HepG2 (cell line): ENCODE measurements around the gene CCDC30. TPM values are rescaled to one million over a fixed set of nuclear protein-coding genes. Genes with fewer than 3 reads are reported as not detected.
A peak's percentile ranks its signal among the peaks of the same experiment; 100 is the strongest.

Source experiments
- ATAC-seq: fragments of 200-7000 bp; cut with Tn5 transposase; 3 replicates; pipeline ENCODE4 v1.9.1; 2020; ENCODE audit warnings: mild to moderate bottlenecking, moderate library complexity
- BruUV-seq: library from RNA; stranded (reverse); fragments of 400-500 nt; replicated peaks from 2 replicates; lab custom pipeline; 2021; lab: Mats Ljungman, UMichigan
- CTCF ChIA-PET: fragments of 300-600 bp; formaldehyde crosslinking; extraction: SDS; loops from one replicate; lab custom pipeline; 2021; ENCODE audit warnings: low total read pairs, inconsistent platforms, low intra/inter-chr PET ratio; lab: Yijun Ruan, JAX
- POLR2A ChIA-PET: fragments of 350-600 bp; sonication (Branson Sonifier 250); formaldehyde crosslinking; loops from one replicate; lab custom pipeline; 2020; ENCODE audit warnings: antibody characterized with exemption, inconsistent platforms; lab: Yijun Ruan, JAX
- DNase-seq: peaks from one replicate; pipeline ENCODE4 v3.0.0-alpha.2; 2015; ENCODE audit warnings: low spot score
- FAIRE-seq: peaks from 3 replicates; lab custom pipeline; 2011; peaks lifted over from hg19 to GRCh38; lab: Jason Lieb, UNC
- H2AFZ ChIP-seq: one replicate; pipeline ENCODE4 v1.6.1; 2011; ENCODE audit warnings: low read length, inconsistent platforms
- H3K27ac ChIP-seq: fragments of 300-600 bp; 3 replicates; pipeline ENCODE4 v1.8.0; 2011; ENCODE audit warnings: mixed run types, mild to moderate bottlenecking, mixed read lengths, low read length, inconsistent platforms; ENCODE audit not compliant: insufficient read depth; ENCODE audit errors: extremely low read length
- H3K27me3 ChIP-seq, 2 experiments: fragments of 200-600 bp in 1 of 2; 2 replicates in 1 of 2; 3 replicates in 1 of 2; pipeline versions ENCODE4 v1.6.0 to v1.8.0; 2011; ENCODE audit warnings: low read length in 2 of 2, mild to moderate bottlenecking in 2 of 2, moderate library complexity in 2 of 2, inconsistent platforms in 1 of 2; ENCODE audit not compliant: insufficient read depth in 2 of 2, control insufficient read depth in 1 of 2
- H3K36me3 ChIP-seq, 2 experiments: fragments of 200-600 bp in 1 of 2; replicated peaks in 1 of 2; 2 replicates in 1 of 2; 3 replicates in 1 of 2; pipeline versions ENCODE4 v1.5.1 to v1.8.0; 2011; ENCODE audit warnings: low read length in 2 of 2, inconsistent platforms in 1 of 2; ENCODE audit not compliant: insufficient read depth in 2 of 2, control insufficient read depth in 1 of 2
- H3K4me1 ChIP-seq: 2 replicates; pipeline ENCODE4 v1.5.1; 2012; ENCODE audit warnings: low read length, inconsistent platforms; ENCODE audit not compliant: insufficient read depth
- H3K4me2 ChIP-seq: 2 replicates; pipeline ENCODE4 v1.6.0; 2011; ENCODE audit warnings: low read depth, low read length, inconsistent platforms
- H3K4me3 ChIP-seq, 3 experiments: fragments of 200-600 bp in 1 of 3; sonication (generic), shearing (Covaris generic) in 1 of 3; replicated peaks in 1 of 3; 2 replicates each; pipeline ENCODE4 v1.5.1; 2011 to 2016; ENCODE audit warnings: low read length in 3 of 3, inconsistent platforms in 2 of 3, low read depth in 2 of 3, mild to moderate bottlenecking in 2 of 3, control low read depth in 1 of 3, mixed read lengths in 1 of 3; ENCODE audit not compliant: insufficient read depth in 1 of 3
- H3K79me2 ChIP-seq: one replicate; pipeline ENCODE4 v1.6.1; 2011; ENCODE audit warnings: low read length, inconsistent platforms; ENCODE audit not compliant: insufficient read depth
- H3K9ac ChIP-seq: 2 replicates; pipeline ENCODE4 v1.6.0; 2011; ENCODE audit warnings: mild to moderate bottlenecking, low read depth, low read length, inconsistent platforms; ENCODE audit not compliant: insufficient read depth
- H3K9me3 ChIP-seq: 2 replicates; pipeline ENCODE4 v1.5.1; 2012; ENCODE audit warnings: mild to moderate bottlenecking, low read length
- H4K20me1 ChIP-seq: 2 replicates; pipeline ENCODE4 v1.6.0; 2011; ENCODE audit warnings: inconsistent platforms, mild to moderate bottlenecking, low read length, moderate library complexity; ENCODE audit not compliant: insufficient read depth
- BCL6 ChIP-seq: IDR thresholded peaks from 2 replicates; pipeline ENCODE4 v1.6.1; 2016; ENCODE audit warnings: missing genetic modification reagents, missing compliant biosample characterization
- FOXO1 ChIP-seq: sonication (generic); formaldehyde crosslinking; IDR thresholded peaks from 2 replicates; pipeline ENCODE4 v1.4.0; 2020; ENCODE audit warnings: missing genetic modification reagents
- HDAC2 ChIP-seq: sonication (generic); formaldehyde crosslinking; IDR thresholded peaks from 2 replicates; pipeline ENCODE4 v1.4.0; 2020; ENCODE audit warnings: missing genetic modification reagents
- HOXA9 ChIP-seq: sonication (generic); formaldehyde crosslinking; IDR thresholded peaks from 2 replicates; pipeline ENCODE4 v1.8.1; 2022; ENCODE audit warnings: missing genetic modification reagents, mild to moderate bottlenecking, moderate library complexity, borderline replicate concordance
- MAZ ChIP-seq, 2 experiments: sonication (generic) in 1 of 2; formaldehyde crosslinking in 1 of 2; IDR thresholded peaks; 2 replicates each; pipeline versions ENCODE4 v1.5.0 to v1.6.1; 2012 to 2020; ENCODE audit warnings: low read depth in 2 of 2, mild to moderate bottlenecking in 2 of 2, borderline replicate concordance in 1 of 2, improper control_type of control experiment in 1 of 2, low read length in 1 of 2, missing genetic modification reagents in 1 of 2, moderate library complexity in 1 of 2
- NFIC ChIP-seq: IDR thresholded peaks from 2 replicates; pipeline ENCODE4 v1.6.1; 2012; ENCODE audit warnings: mild to moderate bottlenecking, low read length, inconsistent platforms
- RARA ChIP-seq: IDR thresholded peaks from 2 replicates; pipeline ENCODE4 v1.6.1; 2016; ENCODE audit warnings: missing genetic modification reagents, missing compliant biosample characterization
- RXRB ChIP-seq: IDR thresholded peaks from 2 replicates; pipeline ENCODE4 v1.6.1; 2016; ENCODE audit warnings: borderline replicate concordance, missing genetic modification reagents, missing compliant biosample characterization
- SOX13 ChIP-seq, 3 experiments: fragments of 450-650 bp in 1 of 3; sonication (generic) in 1 of 3; formaldehyde crosslinking in 1 of 3; IDR thresholded peaks in 2 of 3; conservative IDR thresholded peaks in 1 of 3; 2 replicates each; pipeline versions ENCODE4 v1.5.0 to v1.6.1; 2016 to 2020; ENCODE audit warnings: antibody characterized with exemption in 1 of 3, mild to moderate bottlenecking in 1 of 3, missing compliant biosample characterization in 1 of 3, missing genetic modification reagents in 1 of 3, moderate library complexity in 1 of 3
- TARDBP ChIP-seq: sonication (generic); formaldehyde crosslinking; IDR thresholded peaks from 2 replicates; pipeline ENCODE4 v1.8.0; 2022; ENCODE audit warnings: mild to moderate bottlenecking, missing genetic modification reagents
- TCF7 ChIP-seq: sonication (generic); IDR thresholded peaks from 2 replicates; pipeline ENCODE4 v1.6.1; 2016; ENCODE audit warnings: antibody characterized with exemption, low read depth
- THAP11 ChIP-seq: IDR thresholded peaks from 2 replicates; pipeline ENCODE4 v1.6.1; 2016; ENCODE audit warnings: missing biosample characterization, missing genetic modification reagents
- ZNF282 ChIP-seq: fragments of 450-650 bp; IDR thresholded peaks from 2 replicates; pipeline ENCODE4 v1.6.1; 2018; ENCODE audit not compliant: partially characterized antibody
- ZNF3 ChIP-seq: IDR thresholded peaks from 2 replicates; pipeline ENCODE4 v1.7.0; 2017; ENCODE audit warnings: inconsistent platforms
- ZNF362 ChIP-seq: sonication (generic); formaldehyde crosslinking; IDR thresholded peaks from 2 replicates; pipeline ENCODE4 v1.4.0; 2020; ENCODE audit warnings: missing genetic modification reagents, mild to moderate bottlenecking, borderline replicate concordance
- ZNF543 ChIP-seq: sonication (generic); formaldehyde crosslinking; IDR thresholded peaks from 2 replicates; pipeline ENCODE4 v1.4.0; 2020; ENCODE audit warnings: mild to moderate bottlenecking, missing genetic modification reagents
- ZNF549 ChIP-seq: sonication (generic); formaldehyde crosslinking; IDR thresholded peaks from 2 replicates; pipeline ENCODE4 v1.5.0; 2020; ENCODE audit warnings: missing genetic modification reagents
- WGBS: methylation state at CpG from one replicate; pipeline ENCODE4 v1.1.6; 2017; ENCODE audit warnings: low lambda C conversion rate; 5-methylcytosine and 5-hydroxymethylcytosine counted together
- in situ Hi-C: cut with HindIII; loops from 2 replicates; pipeline ENCODE4 v1.10.0; 2017; ENCODE audit warnings: low pct_unique_long_range_greater_than_20kb; ENCODE audit not compliant: extremely low pct_ligation_motif_present
- intact Hi-C: fragments of 100-400 bp; cut with micrococcal nuclease; formaldehyde crosslinking; loops from one replicate; pipeline ENCODE4 v1.10.0; 2022; ENCODE audit not compliant: unreplicated experiment
- polyA plus RNA-seq, 8 experiments: library from polyadenylated mRNA; depleted of rRNA in 3 of 8; stranded (reverse) in 7 of 8; unstranded in 1 of 8; fragments of >200 nt; fragmentation: Illumina TruSeq in 4 of 8; extraction: Trizol in 4 of 8; gene quantifications; 2 replicates each; pipeline versions ENCODE4 v1.2.1 to v1.2.3, GENCODE V29; 2011 to 2016; ENCODE audit warnings: low read depth in 4 of 8, missing spikeins in 1 of 8, mixed read lengths in 1 of 8; ENCODE audit not compliant: insufficient read depth in 1 of 8
- total RNA-seq, 5 experiments: library from RNA; depleted of rRNA; stranded (reverse); fragments of >200 nt; fragmentation: Illumina TruSeq; extraction: Trizol; gene quantifications; 2 replicates each; pipeline ENCODE4 v1.2.3, GENCODE V29; 2016; ENCODE audit warnings: low read depth in 1 of 5
- TF ChIP-seq, protein P1 (sequence below): sonication (generic); formaldehyde crosslinking; IDR thresholded peaks from 2 replicates; pipeline ENCODE4 v1.4.0; 2020; ENCODE audit warnings: mild to moderate bottlenecking, missing genetic modification reagents

CCDC30 gene
- total and polyA plus RNA-seq, 2 of the 13 experiments (the other 11 are each of a cell fraction or from before 2014, with no cell fraction given) = 0.25 to 0.77 TPM

DNA sequence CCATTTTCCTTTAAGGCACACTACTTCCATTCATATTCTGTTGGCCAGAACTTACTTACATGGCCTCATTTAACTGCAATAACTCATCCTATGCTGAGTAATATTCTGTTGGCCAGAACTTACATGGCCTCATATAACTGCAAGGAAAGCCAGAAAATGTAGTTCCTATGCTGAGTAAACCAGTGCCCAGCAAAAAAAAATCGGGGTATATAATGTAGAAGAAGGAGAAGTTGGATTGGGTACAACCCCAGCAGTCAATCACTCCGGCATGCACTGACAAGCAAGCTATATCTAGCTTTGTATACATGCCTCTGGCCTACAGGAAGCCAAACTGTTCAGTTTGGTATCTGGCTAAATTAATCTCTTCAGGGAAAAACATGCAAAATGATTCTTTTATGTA lies 155.8 kb downstream of the CCDC30 start:
- Histone ChIP-seq H3K9ac (no peak overlapping the region), H3K4me3 (no peak overlapping the region), H3K9me3 (no peaks in the 10 kb centered on the region), H3K27me3 (peaks cover 0 to 3% of the 10 kb centered on the region in 2 experiments; a peak in 1 of 5 replicates), H4K20me1 (no peaks in the 10 kb centered on the region), H3K79me2 (no peaks in the 10 kb centered on the region), H3K36me3 (no peaks in the 10 kb centered on the region), H2AFZ (no peak overlapping the region), H3K4me2 (no peak overlapping the region), H3K27ac (no peak overlapping the region), H3K4me1 (peaks cover 32% of the 10 kb centered on the region)
- POLR2A ChIA-PET = no interaction called here
- TF ChIP-seq ZNF549 (CRISPR knock-in tag) = no peak
- no peak for TF ChIP-seq THAP11 (CRISPR knock-in tag)
- FAIRE-seq = no peak
- 44% methylated on average over 2 of the region's 2 CpGs for WGBS
- intact Hi-C loops = no loop called here
- CTCF ChIA-PET = no interaction called here
- in situ Hi-C loops = no loop called here
- no peak for ATAC-seq
- no TSS peak for BruUV-seq
- DNase-seq = no peak

DNA sequence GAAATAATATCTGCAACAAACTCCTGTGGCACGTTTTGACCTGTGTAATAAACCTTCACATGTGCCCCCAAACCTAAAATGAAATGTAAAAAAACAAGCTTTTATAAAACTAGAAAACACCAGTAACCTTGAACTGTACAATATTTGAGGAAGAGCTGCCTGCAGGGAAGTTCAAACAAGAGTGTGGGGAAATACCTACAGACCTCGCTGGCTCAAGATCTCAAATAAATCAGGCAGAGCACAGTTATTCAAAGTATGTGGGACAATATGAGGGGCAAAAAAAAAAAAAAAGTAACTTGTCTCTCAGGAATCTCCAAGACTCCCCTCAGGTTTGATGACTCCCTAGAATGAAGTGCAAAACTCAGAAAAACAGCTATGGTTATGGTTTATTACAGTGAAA lies 157.2 kb downstream of the CCDC30 start:
- in situ Hi-C loops (no loop called here), intact Hi-C loops (no loop called here)
- H4K20me1 ChIP-seq = no peaks in the 10 kb centered on the region
- ChIA-PET POLR2A (interaction anchor here (0.6 to 2.0 kb wide), 6 partner anchors 10 to 147 kb away, joined by 3 to 8 read pairs (median 4); partner anchors contain the start of genes C1orf50, CLDN19, P3H1 and PPIH), CTCF (no interaction called here)
- ATAC-seq (peak; percentile 89), FAIRE-seq (peak; percentile 42), DNase-seq (peak; percentile 71)
- H3K9ac ChIP-seq = no peak overlapping the region
- 0% methylated on average over 2 of the region's 2 CpGs for WGBS
- no peak overlapping the region for H3K4me3 ChIP-seq
- no peaks in the 10 kb centered on the region for H3K36me3 ChIP-seq
- peaks cover 32% of the 10 kb centered on the region for H3K4me1 ChIP-seq
- H3K27ac ChIP-seq = peak overlapping the region; percentile 8
- H3K9me3 ChIP-seq = no peaks in the 10 kb centered on the region
- BruUV-seq = no TSS peak
- H3K27me3 ChIP-seq = 0 out of 5 replicates have a peak, but pooled peaks cover 0 to 3% of the 10 kb centered on the region in 2 experiments
- H3K4me2 ChIP-seq = peak overlapping the region; percentile 33
- H3K79me2 ChIP-seq = no peaks in the 10 kb centered on the region
- no peak overlapping the region for H2AFZ ChIP-seq
- no peak for TF ChIP-seq MAZ (IDR thresholded peaks at IDR 0.05; ENCODE audit: borderline replicate concordance, low read depth, low read length)
- no peak for TF ChIP-seq MAZ (CRISPR knock-in tag; IDR thresholded peaks at IDR 0.05; ENCODE audit: low read depth)
- 0 out of 2 replicates have a peak, but pooled peaks have one; percentile 44 for TF ChIP-seq NFIC
- TF ChIP-seq BCL6 (CRISPR knock-in tag) = peak; percentile 66
- TF ChIP-seq ZNF362 (CRISPR knock-in tag) = peak; percentile 70; the same call in 1 of the 2 replicates
- peak; percentile 38; the same call in 1 of the 2 replicates for TF ChIP-seq TARDBP
- peak; percentile 38 for TF ChIP-seq HDAC2 (CRISPR knock-in tag)
- no peak for TF ChIP-seq SOX13 (IDR thresholded peaks at IDR 0.05)
- TF ChIP-seq SOX13 (CRISPR knock-in tag; conservative IDR thresholded peaks at IDR 0.05 in 1 of 2, IDR thresholded peaks at IDR 0.05 in 1 of 2) = peak in 1 of 2 experiments; percentile 20; a peak in 2 of 4 replicates
- peak; percentile 16; the same call in 1 of the 2 replicates for TF ChIP-seq RXRB
- no peak for TF ChIP-seq HOXA9 (CRISPR knock-in tag)
- peak; percentile 42; the same call in 1 of the 2 replicates for TF ChIP-seq TCF7
- peak; percentile 70; the same call in 1 of the 2 replicates for TF ChIP-seq RARA (CRISPR knock-in tag)
- no peak for TF ChIP-seq ZNF3 (CRISPR knock-in tag)
- TF ChIP-seq, protein P1, sequence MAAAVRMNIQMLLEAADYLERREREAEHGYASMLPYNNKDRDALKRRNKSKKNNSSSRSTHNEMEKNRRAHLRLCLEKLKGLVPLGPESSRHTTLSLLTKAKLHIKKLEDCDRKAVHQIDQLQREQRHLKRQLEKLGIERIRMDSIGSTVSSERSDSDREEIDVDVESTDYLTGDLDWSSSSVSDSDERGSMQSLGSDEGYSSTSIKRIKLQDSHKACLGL (CRISPR knock-in tag) = no peak
- TF ChIP-seq FOXO1 (CRISPR knock-in tag) = peak; percentile 35; the same call in 1 of the 2 replicates
- no peak for TF ChIP-seq ZNF543 (CRISPR knock-in tag)
- TF ChIP-seq ZNF282 = no peak
